ENCODE results near the gene SELENOI.
"Not testable (repeated sequence)": the region's sequence is repeated elsewhere in the genome, so short reads cannot be mapped to it uniquely, and the experiment has no call there.

SELENOI gene

GRCh38 chr2:26364669-26365068 is 18.7 kb downstream of the SELENOI start:
- Histone ChIP-seq H3K27me3 (replicated peaks; ENCODE audit: insufficient read depth, low read length) (no peaks in the 10 kb centered on the region), H3K4me1 (ENCODE audit: low read length) (no peaks in the 10 kb centered on the region), H3K4me3 (ENCODE audit: low read length) (no peak overlapping the region), H3F3A (ENCODE audit: insufficient read depth, low read length) (no peaks in the 10 kb centered on the region), H3K9ac (ENCODE audit: low read length) (no peak overlapping the region), H2AFZ (ENCODE audit: low read length) (no peak overlapping the region), H3K36me3 (replicated peaks; ENCODE audit: insufficient read depth, low read length) (peaks cover 10% of the 10 kb centered on the region), H3K9me3 (replicated peaks; ENCODE audit: insufficient read depth, low read length) (no peaks in the 10 kb centered on the region), H3K9me2 (replicated peaks; ENCODE audit: insufficient read depth, low read length) (no peaks in the 10 kb centered on the region), H3K27ac (ENCODE audit: low read length) (no peak overlapping the region), H3K79me2 (ENCODE audit: low read length) (peaks cover 70% of the 10 kb centered on the region), H3K4me2 (ENCODE audit: low read depth, low read length) (no peak overlapping the region), H4K20me1 (ENCODE audit: insufficient read depth, low read length) (peaks cover 17% of the 10 kb centered on the region)
- DNase-seq, result no peak
- TF ChIP-seq EZH2 (optimal IDR thresholded peaks at IDR 0.05; ENCODE audit: low read depth, low read length) (no peak), EZH2phosphoT487 (IDR thresholded peaks at IDR 0.05; ENCODE audit: low read length) (no peak)
- TF ChIP-seq, protein P1, sequence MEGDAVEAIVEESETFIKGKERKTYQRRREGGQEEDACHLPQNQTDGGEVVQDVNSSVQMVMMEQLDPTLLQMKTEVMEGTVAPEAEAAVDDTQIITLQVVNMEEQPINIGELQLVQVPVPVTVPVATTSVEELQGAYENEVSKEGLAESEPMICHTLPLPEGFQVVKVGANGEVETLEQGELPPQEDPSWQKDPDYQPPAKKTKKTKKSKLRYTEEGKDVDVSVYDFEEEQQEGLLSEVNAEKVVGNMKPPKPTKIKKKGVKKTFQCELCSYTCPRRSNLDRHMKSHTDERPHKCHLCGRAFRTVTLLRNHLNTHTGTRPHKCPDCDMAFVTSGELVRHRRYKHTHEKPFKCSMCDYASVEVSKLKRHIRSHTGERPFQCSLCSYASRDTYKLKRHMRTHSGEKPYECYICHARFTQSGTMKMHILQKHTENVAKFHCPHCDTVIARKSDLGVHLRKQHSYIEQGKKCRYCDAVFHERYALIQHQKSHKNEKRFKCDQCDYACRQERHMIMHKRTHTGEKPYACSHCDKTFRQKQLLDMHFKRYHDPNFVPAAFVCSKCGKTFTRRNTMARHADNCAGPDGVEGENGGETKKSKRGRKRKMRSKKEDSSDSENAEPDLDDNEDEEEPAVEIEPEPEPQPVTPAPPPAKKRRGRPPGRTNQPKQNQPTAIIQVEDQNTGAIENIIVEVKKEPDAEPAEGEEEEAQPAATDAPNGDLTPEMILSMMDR (IDR thresholded peaks at IDR 0.05; ENCODE audit: low read length), result no peak

- no peak overlapping the region for H3K4me2 ChIP-seq (ENCODE audit: low read depth, low read length)
Measured at GRCh38 chr2:26366957-26367356, 21.0 kb downstream of the SELENOI start.

DNA sequence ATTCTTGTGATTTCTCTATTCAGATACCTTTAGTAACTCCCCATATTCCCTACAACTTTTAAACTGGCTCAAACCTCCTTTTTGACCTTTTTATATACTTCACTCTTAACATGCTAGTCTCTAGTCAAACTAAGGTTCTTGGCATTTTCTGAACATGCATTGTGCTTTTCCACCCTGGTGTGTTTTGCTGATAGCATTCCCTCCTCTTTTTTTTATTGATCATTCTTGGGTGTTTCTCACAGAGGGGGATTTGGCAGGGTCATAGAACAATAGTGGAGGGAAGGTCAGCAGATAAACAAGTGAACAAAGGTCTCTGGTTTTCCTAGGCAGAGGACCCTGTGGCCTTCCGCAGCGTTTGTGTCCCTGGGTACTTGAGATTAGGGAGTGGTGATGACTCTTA is 23.7 kb downstream of the SELENOI start:
- Histone ChIP-seq H3K36me3 (replicated peaks; ENCODE audit: insufficient read depth, low read length) (peaks cover 14% of the 10 kb centered on the region), H3K79me2 (ENCODE audit: low read length) (peaks cover 25% of the 10 kb centered on the region)
- not testable (repeated sequence) for H3K4me2 ChIP-seq (ENCODE audit: low read depth, low read length); DNase-seq; H3K27ac ChIP-seq (ENCODE audit: low read length); H3K4me1 ChIP-seq (ENCODE audit: low read length); H3K9me2 ChIP-seq (replicated peaks; ENCODE audit: insufficient read depth, low read length); H4K20me1 ChIP-seq (ENCODE audit: insufficient read depth, low read length); H3K4me3 ChIP-seq (ENCODE audit: low read length); H3K27me3 ChIP-seq (replicated peaks; ENCODE audit: insufficient read depth, low read length); H3F3A ChIP-seq (ENCODE audit: insufficient read depth, low read length); H2AFZ ChIP-seq (ENCODE audit: low read length); H3K9ac ChIP-seq (ENCODE audit: low read length); H3K9me3 ChIP-seq (replicated peaks; ENCODE audit: insufficient read depth, low read length)

More at GRCh38 chr2:26366957-26367356, 21.0 kb downstream of the SELENOI start:
- H3K9me3 ChIP-seq (replicated peaks; ENCODE audit: insufficient read depth, low read length), result no peaks in the 10 kb centered on the region
- H2AFZ ChIP-seq (ENCODE audit: low read length), result no peak overlapping the region
- peaks cover 47% of the 10 kb centered on the region for H3K79me2 ChIP-seq (ENCODE audit: low read length)
- peaks cover 10% of the 10 kb centered on the region for H3K36me3 ChIP-seq (replicated peaks; ENCODE audit: insufficient read depth, low read length)
- no peak overlapping the region for H3K27ac ChIP-seq (ENCODE audit: low read length)
- H3K9ac ChIP-seq (ENCODE audit: low read length), result no peak overlapping the region
- TF ChIP-seq, protein P1 (IDR thresholded peaks at IDR 0.05; ENCODE audit: low read length), result no peak
- TF ChIP-seq EZH2 (optimal IDR thresholded peaks at IDR 0.05; ENCODE audit: low read depth, low read length) (no peak), EZH2phosphoT487 (IDR thresholded peaks at IDR 0.05; ENCODE audit: low read length) (no peak)
- DNase-seq, result no peak
- H4K20me1 ChIP-seq (ENCODE audit: insufficient read depth, low read length), result 0 out of 2 replicates have a peak, but pooled peaks cover 6% of the 10 kb centered on the region
- no peak overlapping the region for H3K4me3 ChIP-seq (ENCODE audit: low read length)
- no peaks in the 10 kb centered on the region for H3K9me2 ChIP-seq (replicated peaks; ENCODE audit: insufficient read depth, low read length)
- no peaks in the 10 kb centered on the region for H3K4me1 ChIP-seq (ENCODE audit: low read length)
- no peaks in the 10 kb centered on the region for H3F3A ChIP-seq (ENCODE audit: insufficient read depth, low read length)
- no peaks in the 10 kb centered on the region for H3K27me3 ChIP-seq (replicated peaks; ENCODE audit: insufficient read depth, low read length)

- not testable (repeated sequence) for H2AFZ ChIP-seq (ENCODE audit: low read length); H3K9ac ChIP-seq (ENCODE audit: low read length); H3K27ac ChIP-seq (ENCODE audit: low read length); H3K9me2 ChIP-seq (replicated peaks; ENCODE audit: insufficient read depth, low read length); H3F3A ChIP-seq (ENCODE audit: insufficient read depth, low read length); H3K27me3 ChIP-seq (replicated peaks; ENCODE audit: insufficient read depth, low read length); H3K4me3 ChIP-seq (ENCODE audit: low read length); DNase-seq; H4K20me1 ChIP-seq (ENCODE audit: insufficient read depth, low read length); H3K9me3 ChIP-seq (replicated peaks; ENCODE audit: insufficient read depth, low read length); H3K4me2 ChIP-seq (ENCODE audit: low read depth, low read length); H3K4me1 ChIP-seq (ENCODE audit: low read length)
- Histone ChIP-seq H3K79me2 (ENCODE audit: low read length) (peaks cover 21% of the 10 kb centered on the region), H3K36me3 (replicated peaks; ENCODE audit: insufficient read depth, low read length) (peaks cover 12% of the 10 kb centered on the region)
Measured at GRCh38 chr2:26370909-26371308, 25.0 kb downstream of the SELENOI start.

All from MM.1S (cell line).